GM12878 (cell line): ENCODE measurements around the gene SGIP1. TPM values are rescaled to one million over a fixed set of nuclear protein-coding genes. Genes with fewer than 3 reads are reported as not detected.

Source experiments
- ATAC-seq: fragments of 200-7000 bp; cut with Tn5 transposase; 3 replicates; pipeline ENCODE4 v1.9.1; 2020; ENCODE audit warnings: mild to moderate bottlenecking, moderate library complexity
- BruUV-seq: library from RNA; stranded (reverse); fragments of 400-500 nt; replicated peaks from 2 replicates; lab custom pipeline; 2021; lab: Mats Ljungman, UMichigan
- CTCF ChIA-PET: fragments of 300-600 bp; sonication (Branson Sonifier 250); formaldehyde crosslinking; extraction: SDS; loops from one replicate; lab custom pipeline; 2021; ENCODE audit warnings: inconsistent platforms; lab: Yijun Ruan, JAX
- POLR2A ChIA-PET: fragments of 350-600 bp; formaldehyde crosslinking; extraction: SDS; loops from one replicate; lab custom pipeline; 2021; ENCODE audit warnings: inconsistent platforms; lab: Charles Lee
- RAD21 ChIA-PET: fragments of 300-600 bp; sonication (Branson Sonifier 250); formaldehyde crosslinking; loops from one replicate; lab custom pipeline; 2023; ENCODE audit warnings: antibody characterized with exemption; ENCODE audit not compliant: unreplicated experiment; lab: Charles Lee
- SMC1A ChIA-PET: fragments of 300-600 bp; sonication (Branson Sonifier 250); formaldehyde crosslinking; loops from one replicate; lab custom pipeline; 2023; ENCODE audit not compliant: unreplicated experiment, uncharacterized antibody; lab: Charles Lee
- DNase-seq: peaks from one replicate; pipeline ENCODE4 v3.0.0-alpha.2; 2011; ENCODE audit warnings: low read depth, low spot score
- FAIRE-seq: peaks from 3 replicates; lab custom pipeline; 2011; peaks lifted over from hg19 to GRCh38; lab: Jason Lieb, UNC
- H2AFZ ChIP-seq: 2 replicates; pipeline ENCODE4 v1.6.0; 2011; ENCODE audit warnings: low read depth, low read length, control low read depth; ENCODE audit not compliant: control insufficient read depth
- H3K27ac ChIP-seq: 2 replicates; pipeline ENCODE4 v1.5.1; 2011; ENCODE audit warnings: control low read depth; ENCODE audit not compliant: control insufficient read depth, insufficient read depth
- H3K27me3 ChIP-seq, 2 experiments: replicated peaks in 1 of 2; 2 replicates each; pipeline versions ENCODE4 v1.6.0 to v1.6.1; 2011; ENCODE audit warnings: low read length in 1 of 2; ENCODE audit not compliant: control insufficient read depth in 2 of 2, insufficient read depth in 2 of 2
- H3K36me3 ChIP-seq, 2 experiments: 2 replicates each; pipeline ENCODE4 v1.5.1; 2011; ENCODE audit warnings: low read length in 1 of 2; ENCODE audit not compliant: control insufficient read depth in 2 of 2, insufficient read depth in 2 of 2
- H3K4me1 ChIP-seq: 2 replicates; pipeline ENCODE4 v1.6.1; 2011; ENCODE audit warnings: mild to moderate bottlenecking, low read length, moderate library complexity, mixed read lengths; ENCODE audit not compliant: control insufficient read depth, insufficient read depth
- H3K4me2 ChIP-seq: 2 replicates; pipeline ENCODE4 v1.6.0; 2011; ENCODE audit warnings: control low read depth; ENCODE audit not compliant: control insufficient read depth, insufficient read depth
- H3K4me3 ChIP-seq: fragments of 200-600 bp; sonication (generic); 2 replicates; pipeline ENCODE4 v1.5.1; 2016
- H3K79me2 ChIP-seq: 2 replicates; pipeline ENCODE4 v1.6.0; 2011; ENCODE audit warnings: low read length; ENCODE audit not compliant: control insufficient read depth, insufficient read depth
- H3K9ac ChIP-seq: 2 replicates; pipeline ENCODE4 v1.8.0; 2011; ENCODE audit warnings: low read length, control low read depth, mixed read lengths; ENCODE audit not compliant: control insufficient read depth, insufficient read depth
- H3K9me3 ChIP-seq: replicated peaks from 3 replicates; pipeline ENCODE4 v1.5.1; 2011; ENCODE audit warnings: mild to moderate bottlenecking, low read length; ENCODE audit not compliant: control insufficient read depth, insufficient read depth
- H4K20me1 ChIP-seq: 2 replicates; pipeline ENCODE4 v1.6.0; 2011; ENCODE audit not compliant: control insufficient read depth, insufficient read depth
- BCLAF1 ChIP-seq: fragments of 450-650 bp; IDR thresholded peaks from 2 replicates; pipeline ENCODE4 v1.6.1; 2017; ENCODE audit warnings: antibody characterized with exemption, mild to moderate bottlenecking, moderate library complexity
- BRCA1 ChIP-seq: IDR thresholded peaks from 2 replicates; pipeline ENCODE4 v1.6.1; 2011; ENCODE audit warnings: low read depth, low read length, improper control_type of control experiment
- CEBPB ChIP-seq, 2 experiments: fragments of 150-350 bp in 1 of 2; IDR thresholded peaks; 2 replicates each; pipeline ENCODE4 v1.6.1; 2012 to 2014; ENCODE audit warnings: low read depth in 2 of 2, low read length in 2 of 2, borderline replicate concordance in 1 of 2, inconsistent platforms in 1 of 2
- CHD1 ChIP-seq: IDR thresholded peaks from 2 replicates; pipeline ENCODE4 v1.6.1; 2012; ENCODE audit warnings: low read depth, low read length, improper control_type of control experiment
- E2F8 ChIP-seq: fragments of 450-650 bp; IDR thresholded peaks from 2 replicates; pipeline ENCODE4 v1.6.1; 2018; ENCODE audit warnings: mild to moderate bottlenecking, low read depth, moderate library complexity; ENCODE audit not compliant: partially characterized antibody
- EP300 ChIP-seq, 2 experiments: fragments of 150-350 bp in 1 of 2; IDR thresholded peaks; 2 replicates each; pipeline ENCODE4 v1.6.1; 2011 to 2012; ENCODE audit warnings: low read depth in 2 of 2, low read length in 2 of 2, borderline replicate concordance in 1 of 2, improper control_type of control experiment in 1 of 2, inconsistent platforms in 1 of 2; ENCODE audit not compliant: control insufficient read depth in 1 of 2
- ETV6 ChIP-seq, 2 experiments: fragments of 450-650 bp in 1 of 2; IDR thresholded peaks in 1 of 2; conservative IDR thresholded peaks in 1 of 2; 2 replicates each; pipeline ENCODE4 v1.6.1; 2014; ENCODE audit warnings: antibody characterized with exemption in 1 of 2, borderline replicate concordance in 1 of 2, low read depth in 1 of 2, mild to moderate bottlenecking in 1 of 2, moderate library complexity in 1 of 2
- HDAC6 ChIP-seq: fragments of 200-600 bp; sonication (generic); IDR thresholded peaks from one replicate; pipeline ENCODE4 v1.8.0; 2017; ENCODE audit warnings: antibody characterized with exemption; ENCODE audit not compliant: unreplicated experiment
- PKNOX1 ChIP-seq: fragments of 450-650 bp; IDR thresholded peaks from 2 replicates; pipeline ENCODE4 v1.6.1; 2016; ENCODE audit warnings: mild to moderate bottlenecking
- RUNX3 ChIP-seq: IDR thresholded peaks from 2 replicates; pipeline ENCODE4 v1.6.1; 2012; ENCODE audit warnings: low read length, inconsistent platforms
- SRF ChIP-seq, 2 experiments: IDR thresholded peaks; 2 replicates each; pipeline ENCODE4 v1.6.1; 2011; ENCODE audit warnings: low read depth in 2 of 2, low read length in 2 of 2, mild to moderate bottlenecking in 1 of 2, moderate library complexity in 1 of 2
- TCF7 ChIP-seq: IDR thresholded peaks from 2 replicates; pipeline ENCODE4 v1.6.1; 2014; ENCODE audit warnings: antibody characterized with exemption, borderline replicate concordance
- ZZZ3 ChIP-seq: IDR thresholded peaks from 2 replicates; pipeline ENCODE4 v1.6.1; 2011; ENCODE audit warnings: low read depth; ENCODE audit not compliant: control insufficient read depth, insufficient read length
- WGBS: methylation state at CpG from one replicate; pipeline ENCODE4 v1.1.6; 2016; ENCODE audit warnings: low lambda C conversion rate; ENCODE audit not compliant: insufficient replicate concordance, insufficient coverage; ENCODE audit errors: missing lambda C conversion rate; 5-methylcytosine and 5-hydroxymethylcytosine counted together
- in situ Hi-C: fragments of 300-500 bp; cut with MboI; formaldehyde crosslinking; loops from 9 replicates; pipeline ENCODE4 v1.14.3; 2018; ENCODE audit warnings: mixed read lengths
- intact Hi-C: fragments of 100-400 bp; cut with micrococcal nuclease; formaldehyde crosslinking; loops from one replicate; pipeline ENCODE4 v1.14.2; 2022; ENCODE audit not compliant: unreplicated experiment
- polyA plus RNA-seq, 11 experiments: library from polyadenylated mRNA; depleted of rRNA in 4 of 11; unstranded in 6 of 11; stranded (reverse) in 5 of 11; fragments of >200 nt; fragmentation: Nextera tagmentation in 4 of 11; fragmentation: Illumina TruSeq in 1 of 11; extraction: Ambion mirVana in 4 of 11; extraction: Trizol in 1 of 11; gene quantifications; 1 replicate in 1 of 11; 2 replicates in 10 of 11; pipeline versions ENCODE4 v1.2.1 to v1.2.3, GENCODE V29; 2011 to 2016; ENCODE audit warnings: inconsistent platforms in 2 of 11, missing spikeins in 2 of 11, low read depth in 1 of 11
- total RNA-seq, 4 experiments: library from RNA; depleted of rRNA in 3 of 4; stranded (reverse); fragments of >200 nt in 3 of 4; fragmentation: Illumina TruSeq in 1 of 4; extraction: Trizol in 1 of 4; gene quantifications; 2 replicates each; pipeline versions ENCODE4 v1.2.1 to v1.2.3, GENCODE V29; 2013 to 2021
- TF ChIP-seq, protein P1 (sequence below): IDR thresholded peaks from 2 replicates; pipeline ENCODE4 v1.6.1; 2012; ENCODE audit warnings: low read depth, low read length, improper control_type of control experiment
- TF ChIP-seq, protein P2 (sequence below): IDR thresholded peaks from 2 replicates; pipeline ENCODE4 v1.6.1; 2011; ENCODE audit warnings: borderline replicate concordance, low read depth, mild to moderate bottlenecking, moderate library complexity, mixed read lengths, low read length; ENCODE audit not compliant: insufficient read depth; ENCODE audit errors: extremely low read length

SGIP1 gene
- total and polyA plus RNA-seq, 10 of the 15 experiments (the other 5 are each of a cell fraction or from before 2014, with no cell fraction given) = 0.15 TPM; not detected in 9

GRCh38 chr1:66553846-66554245, 19.9 kb downstream of the SGIP1 start:
- FAIRE-seq = no peak
- Histone ChIP-seq H3K9me3 (no peaks in the 10 kb centered on the region), H2AFZ (no peak overlapping the region), H3K4me3 (no peak overlapping the region), H3K27ac (no peak overlapping the region), H3K27me3 (no peaks in the 10 kb centered on the region), H3K4me1 (no peaks in the 10 kb centered on the region), H3K9ac (no peak overlapping the region), H4K20me1 (no peaks in the 10 kb centered on the region), H3K4me2 (no peak overlapping the region), H3K79me2 (no peaks in the 10 kb centered on the region), H3K36me3 (no peaks in the 10 kb centered on the region)
- ChIA-PET CTCF (no interaction called here), SMC1A (no interaction called here), POLR2A (no interaction called here), RAD21 (no interaction called here)
- in situ Hi-C loops = no loop called here
- no peak for ATAC-seq
- BruUV-seq = no TSS peak
- WGBS = 50% methylated on average over 1 of the region's 1 CpG
- no peak for DNase-seq
- intact Hi-C loops = no loop called here
- TF ChIP-seq TCF7 = no peak
- TF ChIP-seq ZZZ3 = no peak
- TF ChIP-seq RUNX3 = no peak
- TF ChIP-seq BRCA1 = no peak
- TF ChIP-seq EP300 (IDR thresholded peaks at IDR 0.05; ENCODE audit: borderline replicate concordance in 1 of 2, control insufficient read depth in 1 of 2, low read depth in 2 of 2, low read length in 2 of 2) = no peak
- TF ChIP-seq BCLAF1 = no peak
- no peak for TF ChIP-seq CEBPB (IDR thresholded peaks at IDR 0.05; ENCODE audit: borderline replicate concordance in 1 of 2, low read depth in 2 of 2, low read length in 2 of 2)
- TF ChIP-seq, protein P1, sequence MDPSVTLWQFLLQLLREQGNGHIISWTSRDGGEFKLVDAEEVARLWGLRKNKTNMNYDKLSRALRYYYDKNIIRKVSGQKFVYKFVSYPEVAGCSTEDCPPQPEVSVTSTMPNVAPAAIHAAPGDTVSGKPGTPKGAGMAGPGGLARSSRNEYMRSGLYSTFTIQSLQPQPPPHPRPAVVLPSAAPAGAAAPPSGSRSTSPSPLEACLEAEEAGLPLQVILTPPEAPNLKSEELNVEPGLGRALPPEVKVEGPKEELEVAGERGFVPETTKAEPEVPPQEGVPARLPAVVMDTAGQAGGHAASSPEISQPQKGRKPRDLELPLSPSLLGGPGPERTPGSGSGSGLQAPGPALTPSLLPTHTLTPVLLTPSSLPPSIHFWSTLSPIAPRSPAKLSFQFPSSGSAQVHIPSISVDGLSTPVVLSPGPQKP = no peak
- no peak for TF ChIP-seq ETV6 (conservative IDR thresholded peaks at IDR 0.05 in 1 of 2, IDR thresholded peaks at IDR 0.05 in 1 of 2; ENCODE audit: borderline replicate concordance in 1 of 2, low read depth in 1 of 2)
- TF ChIP-seq CHD1 = no peak
- TF ChIP-seq SRF (IDR thresholded peaks at IDR 0.05; ENCODE audit: low read depth in 2 of 2, low read length in 2 of 2) = no peak
- no peak for TF ChIP-seq E2F8
- TF ChIP-seq, protein P2, sequence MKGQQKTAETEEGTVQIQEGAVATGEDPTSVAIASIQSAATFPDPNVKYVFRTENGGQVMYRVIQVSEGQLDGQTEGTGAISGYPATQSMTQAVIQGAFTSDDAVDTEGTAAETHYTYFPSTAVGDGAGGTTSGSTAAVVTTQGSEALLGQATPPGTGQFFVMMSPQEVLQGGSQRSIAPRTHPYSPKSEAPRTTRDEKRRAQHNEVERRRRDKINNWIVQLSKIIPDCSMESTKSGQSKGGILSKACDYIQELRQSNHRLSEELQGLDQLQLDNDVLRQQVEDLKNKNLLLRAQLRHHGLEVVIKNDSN = no peak
- TF ChIP-seq HDAC6 = no peak
- no peak for TF ChIP-seq PKNOX1
